SU-DHL-6 (cell line): ENCODE measurements around the gene TALDO1.
A peak's percentile ranks its signal among the peaks of the same experiment; 100 is the strongest.

ENCODE experiments used
- H2AFZ ChIP-seq: fragments of 200-600 bp; sonication (generic); 2 replicates; pipeline ENCODE4 v1.6.1; 2014; ENCODE audit warnings: low read depth, mild to moderate bottlenecking, moderate library complexity, mixed read lengths, antibody characterized with exemption, low read length; ENCODE audit not compliant: severe bottlenecking
- H3F3A ChIP-seq: fragments of 200-600 bp; shearing (Covaris generic); 2 replicates; pipeline ENCODE4 v1.6.0; 2016; ENCODE audit warnings: antibody characterized with exemption, mild to moderate bottlenecking; ENCODE audit not compliant: insufficient read depth
- H3K27ac ChIP-seq: fragments of 200-600 bp; sonication (generic); 2 replicates; pipeline ENCODE4 v1.5.1; 2016; ENCODE audit warnings: low read depth, mild to moderate bottlenecking, low read length, moderate library complexity, mixed read lengths
- H3K27me3 ChIP-seq: fragments of 200-600 bp; sonication (generic), shearing (Covaris generic); 2 replicates; pipeline ENCODE4 v1.6.0; 2014; ENCODE audit warnings: mild to moderate bottlenecking, low read length
- H3K36me3 ChIP-seq: fragments of 200-600 bp; sonication (generic); 2 replicates; pipeline ENCODE4 v1.6.1; 2014; ENCODE audit warnings: mild to moderate bottlenecking, low read length, mixed read lengths
- H3K4me2 ChIP-seq: fragments of 300-600, 200-600 bp; shearing (Covaris generic), sonication (generic); 2 replicates; pipeline ENCODE4 v1.6.0; 2014; ENCODE audit warnings: low read length, low read depth, mild to moderate bottlenecking; ENCODE audit not compliant: poor library complexity, severe bottlenecking
- H3K4me3 ChIP-seq: fragments of 200-600 bp; sonication (generic); 2 replicates; pipeline ENCODE4 v1.5.1; 2014; ENCODE audit warnings: antibody characterized with exemption, low read length, mild to moderate bottlenecking, mixed read lengths; ENCODE audit not compliant: insufficient read depth, poor library complexity, severe bottlenecking
- H3K79me2 ChIP-seq: fragments of 200-600 bp; sonication (generic); 2 replicates; pipeline ENCODE4 v1.6.1; 2014; ENCODE audit warnings: mild to moderate bottlenecking, low read length, moderate library complexity; ENCODE audit not compliant: insufficient read depth
- H3K9ac ChIP-seq: fragments of 200-600 bp; sonication (generic); 2 replicates; pipeline ENCODE4 v1.7.0; 2014; ENCODE audit warnings: mild to moderate bottlenecking, low read length
- H3K9me2 ChIP-seq: fragments of 200-600 bp; sonication (generic); replicated peaks from 2 replicates; pipeline ENCODE4 v1.6.1; 2014; ENCODE audit warnings: low read length; ENCODE audit not compliant: insufficient read depth
- H3K9me3 ChIP-seq: fragments of 200-600 bp; sonication (generic); 2 replicates; pipeline ENCODE4 v1.6.1; 2014; ENCODE audit warnings: low read length, mixed read lengths; ENCODE audit not compliant: insufficient read depth
- H4K20me1 ChIP-seq: fragments of 200-600 bp; sonication (generic); 2 replicates; pipeline ENCODE4 v1.6.1; 2014; ENCODE audit warnings: low read depth, mild to moderate bottlenecking, antibody characterized with exemption, low read length, moderate library complexity, mixed read lengths
- CTCF ChIP-seq: fragments of 200-600 bp; sonication (generic); IDR thresholded peaks from one replicate; pipeline ENCODE4 v1.5.1; 2017; ENCODE audit warnings: antibody characterized with exemption, mild to moderate bottlenecking, low read length, moderate library complexity; ENCODE audit not compliant: insufficient read depth, poor library complexity, severe bottlenecking
- EZH2phosphoT487 ChIP-seq: fragments of 200-600 bp; sonication (generic), shearing (Covaris generic); conservative IDR thresholded peaks from 2 replicates; pipeline ENCODE4 v1.6.1; 2018; ENCODE audit warnings: mild to moderate bottlenecking, antibody characterized with exemption, low read length, moderate library complexity, mixed read lengths

Gene TALDO1

GRCh38 chr11:787084-787675 lies 39.9 kb downstream of the TALDO1 start:
- H3K4me2 ChIP-seq: no peak overlapping the region

GRCh38 chr11:788009-788640 lies 40.9 kb downstream of the TALDO1 start:
- Histone ChIP-seq H3K36me3 (no peaks in the 10 kb centered on the region), H3K9me3 (no peaks in the 10 kb centered on the region), H3K4me2 (no peak overlapping the region), H3K27me3 (no peaks in the 10 kb centered on the region), H3K79me2 (no peaks in the 10 kb centered on the region), H3K9me2 (no peaks in the 10 kb centered on the region), H2AFZ (no peak overlapping the region), H3K9ac (no peak overlapping the region), H3F3A (peaks cover 6% of the 10 kb centered on the region; the same call in 1 of the 2 replicates), H3K4me3 (no peak overlapping the region), H4K20me1 (no peaks in the 10 kb centered on the region), H3K27ac (no peak overlapping the region)
- TF ChIP-seq CTCF (peak; percentile 16), EZH2phosphoT487 (no peak)

More at GRCh38 chr11:787084-787675, 39.9 kb downstream of the TALDO1 start:
- Histone ChIP-seq H2AFZ (no peak overlapping the region), H3K9ac (no peak overlapping the region), H3K79me2 (no peaks in the 10 kb centered on the region), H3K36me3 (no peaks in the 10 kb centered on the region), H4K20me1 (no peaks in the 10 kb centered on the region), H3K9me2 (no peaks in the 10 kb centered on the region), H3F3A (peaks cover 6% of the 10 kb centered on the region; the same call in 1 of the 2 replicates), H3K4me3 (no peak overlapping the region), H3K9me3 (no peaks in the 10 kb centered on the region), H3K27ac (no peak overlapping the region), H3K27me3 (no peaks in the 10 kb centered on the region)
- TF ChIP-seq CTCF (no peak), EZH2phosphoT487 (no peak)

DNA sequence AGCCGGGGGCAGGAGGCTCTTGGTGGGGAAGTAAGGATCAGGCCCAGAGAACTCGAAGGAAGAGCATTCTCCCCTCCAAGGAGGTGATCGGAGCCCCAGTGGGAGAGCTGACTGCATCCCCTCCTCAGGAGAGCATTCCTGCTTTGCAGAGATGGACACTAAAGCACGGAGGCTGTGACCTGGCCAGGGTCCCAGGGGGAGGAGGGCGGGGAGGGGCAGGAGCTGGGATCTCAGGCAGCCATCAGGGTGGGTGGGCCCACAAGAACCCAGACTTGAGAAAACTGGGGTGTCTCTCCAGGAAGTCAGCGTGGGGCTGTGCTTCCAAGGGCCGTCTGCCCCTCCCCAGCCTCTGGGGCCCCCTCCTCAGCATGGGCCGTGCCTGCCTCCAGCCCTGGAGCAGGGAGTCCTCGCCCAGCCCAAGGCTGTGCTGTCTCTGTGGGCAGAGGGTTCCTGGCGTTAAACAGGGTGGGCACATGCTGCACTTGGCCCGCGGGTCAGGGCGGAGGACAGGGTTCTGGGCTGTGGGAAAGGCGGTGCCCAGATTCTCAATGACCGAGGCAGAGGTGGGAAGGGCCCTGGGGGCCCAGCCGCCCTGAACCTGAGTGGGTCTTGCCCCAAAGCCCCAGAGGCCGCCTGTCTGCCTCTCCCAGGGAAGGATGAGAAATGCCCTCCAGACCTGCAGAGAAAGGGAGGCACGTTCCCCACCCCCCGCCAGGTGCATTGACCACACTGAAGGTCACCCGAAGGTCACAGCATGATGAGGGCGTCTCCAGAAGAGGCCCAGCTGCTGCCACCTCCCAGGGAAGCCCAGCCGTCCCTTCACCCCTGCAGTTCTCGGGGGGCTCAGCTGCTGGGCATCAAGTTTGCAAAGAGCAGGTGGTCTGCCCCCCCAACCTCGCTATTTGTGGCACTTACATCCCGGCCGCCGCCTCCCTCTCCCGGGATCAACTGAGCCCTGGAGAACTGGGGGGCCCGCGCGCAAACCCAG lies 42.0 kb downstream of the TALDO1 start:
- peaks cover 6% of the 10 kb centered on the region; the same call in 1 of the 2 replicates for H3F3A ChIP-seq
- H3K4me2 ChIP-seq: peak overlapping the region; percentile 54
- TF ChIP-seq EZH2phosphoT487 (no peak), CTCF (no peak)
- no peaks in the 10 kb centered on the region for H3K9me2 ChIP-seq
- H3K27ac ChIP-seq: no peak overlapping the region
- no peak overlapping the region for H2AFZ ChIP-seq
- H3K9me3 ChIP-seq: no peaks in the 10 kb centered on the region
- H3K4me3 ChIP-seq: peak overlapping the region; percentile 49
- H3K9ac ChIP-seq: peak overlapping the region; percentile 47
- H3K36me3 ChIP-seq: no peaks in the 10 kb centered on the region
- no peaks in the 10 kb centered on the region for H3K79me2 ChIP-seq
- no peaks in the 10 kb centered on the region for H3K27me3 ChIP-seq
- no peaks in the 10 kb centered on the region for H4K20me1 ChIP-seq
